ENCODE data around the gene PCDHGA1.

DNA sequence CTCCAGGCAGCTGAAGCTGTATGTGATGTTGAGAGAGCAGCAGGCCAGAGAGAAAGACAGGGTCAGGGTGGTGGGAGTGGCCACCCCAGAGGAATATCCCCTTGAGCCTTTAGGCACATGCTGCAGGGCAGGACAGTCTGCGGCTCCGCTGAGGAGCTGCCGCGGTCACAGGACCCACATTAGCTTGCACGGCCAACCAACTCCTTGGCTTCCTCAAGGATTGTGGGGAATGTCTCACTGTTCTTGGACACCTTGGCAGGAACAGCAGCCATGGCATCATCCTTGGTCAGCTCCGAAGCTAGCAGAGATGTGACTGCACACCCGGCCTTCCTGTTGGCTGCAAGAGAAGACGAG lies 186.3 kb downstream of the PCDHGA1 start:
- TF ChIP-seq, protein P1, sequence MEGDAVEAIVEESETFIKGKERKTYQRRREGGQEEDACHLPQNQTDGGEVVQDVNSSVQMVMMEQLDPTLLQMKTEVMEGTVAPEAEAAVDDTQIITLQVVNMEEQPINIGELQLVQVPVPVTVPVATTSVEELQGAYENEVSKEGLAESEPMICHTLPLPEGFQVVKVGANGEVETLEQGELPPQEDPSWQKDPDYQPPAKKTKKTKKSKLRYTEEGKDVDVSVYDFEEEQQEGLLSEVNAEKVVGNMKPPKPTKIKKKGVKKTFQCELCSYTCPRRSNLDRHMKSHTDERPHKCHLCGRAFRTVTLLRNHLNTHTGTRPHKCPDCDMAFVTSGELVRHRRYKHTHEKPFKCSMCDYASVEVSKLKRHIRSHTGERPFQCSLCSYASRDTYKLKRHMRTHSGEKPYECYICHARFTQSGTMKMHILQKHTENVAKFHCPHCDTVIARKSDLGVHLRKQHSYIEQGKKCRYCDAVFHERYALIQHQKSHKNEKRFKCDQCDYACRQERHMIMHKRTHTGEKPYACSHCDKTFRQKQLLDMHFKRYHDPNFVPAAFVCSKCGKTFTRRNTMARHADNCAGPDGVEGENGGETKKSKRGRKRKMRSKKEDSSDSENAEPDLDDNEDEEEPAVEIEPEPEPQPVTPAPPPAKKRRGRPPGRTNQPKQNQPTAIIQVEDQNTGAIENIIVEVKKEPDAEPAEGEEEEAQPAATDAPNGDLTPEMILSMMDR (conservative IDR thresholded peaks at IDR 0.05; ENCODE audit: low read depth, low read length): no peak
- no peak for TF ChIP-seq MXI1 (IDR thresholded peaks at IDR 0.05; ENCODE audit: borderline replicate concordance, low read depth, low read length)
- no peak for TF ChIP-seq BHLHE40 (IDR thresholded peaks at IDR 0.05; ENCODE audit: low read depth, low read length)
- TF ChIP-seq POLR2A (IDR thresholded peaks at IDR 0.05; ENCODE audit: low read depth, low read length): no peak
- no peak for TF ChIP-seq MAZ (IDR thresholded peaks at IDR 0.05; ENCODE audit: borderline replicate concordance, low read depth, low read length)
- no peak for TF ChIP-seq CEBPB (IDR thresholded peaks at IDR 0.05; ENCODE audit: low read depth, low read length)
- no peak for TF ChIP-seq ELK1 (IDR thresholded peaks at IDR 0.05; ENCODE audit: borderline replicate concordance, low read depth, low read length)
- no peak for TF ChIP-seq MAFK (IDR thresholded peaks at IDR 0.05; ENCODE audit: low read depth, low read length)
- TF ChIP-seq RAD21 (IDR thresholded peaks at IDR 0.05; ENCODE audit: low read length): no peak
- no peak for TF ChIP-seq RCOR1 (IDR thresholded peaks at IDR 0.05; ENCODE audit: insufficient replicate concordance, low read length)
- no peak for TF ChIP-seq SMC3 (IDR thresholded peaks at IDR 0.05; ENCODE audit: low read depth, low read length)
- no peak for TF ChIP-seq RFX5 (IDR thresholded peaks at IDR 0.05; ENCODE audit: low read depth, low read length)
- no peak for TF ChIP-seq FOS (IDR thresholded peaks at IDR 0.05; ENCODE audit: low read depth, low read length)
- TF ChIP-seq CHD1 (IDR thresholded peaks at IDR 0.05; ENCODE audit: low read depth, low read length): no peak
